MM.1S (cell line): ENCODE measurements around the gene PLA2G4E.

Experiments used
- DNase-seq: peaks from one replicate; pipeline ENCODE4 v3.0.0-alpha.2; 2015
- H2AFZ ChIP-seq: fragments of 300-600 bp; sonication (generic); 2 replicates; pipeline ENCODE4 v1.6.0; 2016; ENCODE audit warnings: antibody characterized with exemption, low read length
- H3F3A ChIP-seq: fragments of 300-600 bp; sonication (generic); 2 replicates; pipeline ENCODE4 v1.6.1; 2016; ENCODE audit warnings: mild to moderate bottlenecking, antibody characterized with exemption, low read length, moderate library complexity, mixed read lengths; ENCODE audit not compliant: insufficient read depth
- H3K27ac ChIP-seq: fragments of 300-600 bp; sonication (generic); 2 replicates; pipeline ENCODE4 v1.5.1; 2016; ENCODE audit warnings: mild to moderate bottlenecking, low read length
- H3K27me3 ChIP-seq: fragments of 300-600 bp; sonication (generic); replicated peaks from 2 replicates; pipeline ENCODE4 v1.6.0; 2016; ENCODE audit warnings: low read length; ENCODE audit not compliant: insufficient read depth
- H3K36me3 ChIP-seq: fragments of 300-600 bp; sonication (generic); replicated peaks from 2 replicates; pipeline ENCODE4 v1.6.1; 2016; ENCODE audit warnings: mild to moderate bottlenecking, low read length, mixed read lengths; ENCODE audit not compliant: insufficient read depth
- H3K4me1 ChIP-seq: fragments of 300-600 bp; sonication (generic); 2 replicates; pipeline ENCODE4 v1.6.1; 2016; ENCODE audit warnings: low read length, mixed read lengths
- H3K4me2 ChIP-seq: fragments of 300-600 bp; sonication (generic); 2 replicates; pipeline ENCODE4 v1.6.0; 2016; ENCODE audit warnings: low read depth, low read length
- H3K4me3 ChIP-seq: fragments of 300-600 bp; sonication (generic); 2 replicates; pipeline ENCODE4 v1.5.1; 2016; ENCODE audit warnings: low read length, mixed read lengths
- H3K79me2 ChIP-seq: fragments of 300-600 bp; sonication (generic); 2 replicates; pipeline ENCODE4 v1.6.1; 2016; ENCODE audit warnings: mixed run types, low read length, mixed read lengths
- H3K9ac ChIP-seq: fragments of 300-600 bp; sonication (generic); 2 replicates; pipeline ENCODE4 v1.6.1; 2016; ENCODE audit warnings: low read length, mixed read lengths
- H3K9me2 ChIP-seq: fragments of 300-600 bp; sonication (generic); replicated peaks from 2 replicates; pipeline ENCODE4 v1.6.1; 2016; ENCODE audit warnings: mild to moderate bottlenecking, low read length, mixed read lengths; ENCODE audit not compliant: insufficient read depth
- H3K9me3 ChIP-seq: fragments of 300-600 bp; sonication (generic); replicated peaks from 2 replicates; pipeline ENCODE4 v1.6.1; 2016; ENCODE audit warnings: mild to moderate bottlenecking, low read length, mixed read lengths; ENCODE audit not compliant: insufficient read depth
- H4K20me1 ChIP-seq: fragments of 300-600 bp; sonication (generic); 2 replicates; pipeline ENCODE4 v1.6.1; 2016; ENCODE audit warnings: mild to moderate bottlenecking, low read length, moderate library complexity, mixed read lengths; ENCODE audit not compliant: insufficient read depth
- CTCF ChIP-seq: fragments of 300-600 bp; sonication (generic); IDR thresholded peaks from 2 replicates; pipeline ENCODE4 v1.5.1; 2016; ENCODE audit warnings: antibody characterized with exemption, low read length, mixed read lengths
- EZH2 ChIP-seq: fragments of 300-600 bp; sonication (generic); optimal IDR thresholded peaks from 2 replicates; pipeline ENCODE3; 2017; ENCODE audit warnings: low read depth, mild to moderate bottlenecking, antibody characterized with exemption, low read length, mixed read lengths
- EZH2phosphoT487 ChIP-seq: fragments of 300-600 bp; sonication (generic); IDR thresholded peaks from 2 replicates; pipeline ENCODE4 v1.6.1; 2018; ENCODE audit warnings: antibody characterized with exemption, low read length

The PLA2G4E gene

GRCh38 chr15:42007386-42007785 is 13.5 kb downstream of the PLA2G4E start:
- no peaks in the 10 kb centered on the region for H3K27me3 ChIP-seq
- peaks cover 20% of the 10 kb centered on the region for H3K4me1 ChIP-seq
- no peaks in the 10 kb centered on the region for H3K9me2 ChIP-seq
- H3K36me3 ChIP-seq, result no peaks in the 10 kb centered on the region
- no peak overlapping the region for H2AFZ ChIP-seq
- no peaks in the 10 kb centered on the region for H3K9me3 ChIP-seq
- H3K4me3 ChIP-seq, result no peak overlapping the region
- TF ChIP-seq EZH2, result no peak
- TF ChIP-seq EZH2phosphoT487, result no peak
- TF ChIP-seq CTCF, result no peak
- H3K4me2 ChIP-seq, result no peak overlapping the region
- no peak overlapping the region for H3K27ac ChIP-seq
- H3K79me2 ChIP-seq, result no peaks in the 10 kb centered on the region
- no peaks in the 10 kb centered on the region for H4K20me1 ChIP-seq
- no peak overlapping the region for H3K9ac ChIP-seq
- H3F3A ChIP-seq, result peaks cover 22% of the 10 kb centered on the region
- DNase-seq, result no peak

- Histone ChIP-seq H3K4me3 (no peak overlapping the region), H3K9ac (no peak overlapping the region), H3K9me3 (no peaks in the 10 kb centered on the region), H3F3A (no peaks in the 10 kb centered on the region), H3K4me1 (no peaks in the 10 kb centered on the region), H3K79me2 (no peaks in the 10 kb centered on the region), H3K4me2 (no peak overlapping the region), H3K36me3 (no peaks in the 10 kb centered on the region), H4K20me1 (no peaks in the 10 kb centered on the region), H3K27me3 (no peaks in the 10 kb centered on the region), H3K27ac (no peak overlapping the region), H2AFZ (no peak overlapping the region), H3K9me2 (no peaks in the 10 kb centered on the region)
- TF ChIP-seq EZH2 (no peak), CTCF (no peak), EZH2phosphoT487 (no peak)
- no peak for DNase-seq
These were observed 18.5 kb downstream of the PLA2G4E start for GRCh38 chr15:42002333-42002732.

- H3F3A ChIP-seq, result no peaks in the 10 kb centered on the region
- no peaks in the 10 kb centered on the region for H3K4me1 ChIP-seq
- H3K27me3 ChIP-seq, result no peaks in the 10 kb centered on the region
- no peak overlapping the region for H3K4me2 ChIP-seq
- H3K36me3 ChIP-seq, result no peaks in the 10 kb centered on the region
- H3K9me2 ChIP-seq, result no peaks in the 10 kb centered on the region
- no peak overlapping the region for H2AFZ ChIP-seq
- H4K20me1 ChIP-seq, result no peaks in the 10 kb centered on the region
- H3K79me2 ChIP-seq, result no peaks in the 10 kb centered on the region
- no peak for DNase-seq
- H3K27ac ChIP-seq, result no peak overlapping the region
- H3K9me3 ChIP-seq, result no peaks in the 10 kb centered on the region
- H3K9ac ChIP-seq, result no peak overlapping the region
- TF ChIP-seq CTCF (no peak), EZH2phosphoT487 (no peak), EZH2 (no peak)
- H3K4me3 ChIP-seq, result no peak overlapping the region
These were observed 19.6 kb downstream of the PLA2G4E start for GRCh38 chr15:42001236-42001635.
